CD14-positive monocyte (primary cell): ENCODE results near the gene ZNF761. TPM values are rescaled to one million over a fixed set of nuclear protein-coding genes. Genes with fewer than 3 reads are reported as not detected.
A peak's percentile ranks its signal among the peaks of the same experiment; 100 is the strongest.
"Not testable (repeated sequence)": the region's sequence is repeated elsewhere in the genome, so short reads cannot be mapped to it uniquely, and the experiment has no call there.

ENCODE experiments used
- DNase-seq, 3 donors: peaks; one replicate each; pipeline ENCODE4 v3.0.0-alpha.2; 2011 to 2022
- H2AFZ ChIP-seq: 2 replicates; pipeline ENCODE4 v1.6.0; 2012; ENCODE audit warnings: mild to moderate bottlenecking, low read depth, low read length, inconsistent platforms; ENCODE audit not compliant: insufficient read depth, poor library complexity, severe bottlenecking
- H3K27ac ChIP-seq, 2 donors: 1 replicate in 1 of 2; 2 replicates in 1 of 2; pipeline ENCODE4 v1.5.1; 2012 to 2013; ENCODE audit warnings: low read length in 2 of 2, control low read depth in 1 of 2, inconsistent platforms in 1 of 2, low read depth in 1 of 2, mild to moderate bottlenecking in 1 of 2
- H3K27me3 ChIP-seq, 2 donors: one replicate each; pipeline versions ENCODE4 v1.6.0 to v1.6.1; 2011 to 2013; ENCODE audit warnings: low read length in 2 of 2; ENCODE audit not compliant: control insufficient read depth in 2 of 2, insufficient read depth in 2 of 2
- H3K36me3 ChIP-seq, 2 donors: replicated peaks in 1 of 2; 1 replicate in 1 of 2; 2 replicates in 1 of 2; pipeline versions ENCODE4 v1.5.1 to v1.6.1; 2012 to 2013; ENCODE audit warnings: low read length in 2 of 2, control low read depth in 1 of 2, inconsistent platforms in 1 of 2, mild to moderate bottlenecking in 1 of 2; ENCODE audit not compliant: insufficient read depth in 2 of 2, control insufficient read depth in 1 of 2
- H3K4me1 ChIP-seq, 2 donors: 1 replicate in 1 of 2; 2 replicates in 1 of 2; pipeline versions ENCODE4 v1.5.1 to v1.6.1; 2012 to 2013; ENCODE audit warnings: low read length in 2 of 2, control low read depth in 1 of 2, inconsistent platforms in 1 of 2, mild to moderate bottlenecking in 1 of 2, moderate library complexity in 1 of 2; ENCODE audit not compliant: insufficient read depth in 2 of 2, control insufficient read depth in 1 of 2
- H3K4me2 ChIP-seq: replicated peaks from 2 replicates; pipeline ENCODE3; 2012; ENCODE audit warnings: low read length, moderate library complexity, mild to moderate bottlenecking; ENCODE audit not compliant: poor library complexity, severe bottlenecking; ENCODE audit errors: extremely low read depth
- H3K4me3 ChIP-seq, 3 experiments: fragments of 200-600 bp in 1 of 3; sonication (generic) in 1 of 3; replicated peaks in 1 of 3; 1 replicate in 2 of 3; 2 replicates in 1 of 3; pipeline ENCODE4 v1.5.1; 2011 to 2013; ENCODE audit warnings: low read length in 3 of 3, mild to moderate bottlenecking in 3 of 3, control low read depth in 2 of 3, low read depth in 2 of 3, inconsistent platforms in 1 of 3, moderate library complexity in 1 of 3
- H3K79me2 ChIP-seq: 2 replicates; pipeline ENCODE4 v1.6.0; 2012; ENCODE audit warnings: mild to moderate bottlenecking, control low read depth, inconsistent platforms, low read length, moderate library complexity; ENCODE audit not compliant: insufficient read depth
- H3K9ac ChIP-seq: 2 replicates; pipeline ENCODE4 v1.6.0; 2017; ENCODE audit warnings: low read length, mild to moderate bottlenecking; ENCODE audit not compliant: insufficient read depth, poor library complexity, severe bottlenecking
- H3K9me3 ChIP-seq, 2 donors: replicated peaks in 1 of 2; 1 replicate in 1 of 2; 2 replicates in 1 of 2; pipeline versions ENCODE4 v1.5.1 to v1.6.1; 2012 to 2013; ENCODE audit warnings: low read length in 2 of 2, control low read depth in 1 of 2; ENCODE audit not compliant: control insufficient read depth in 1 of 2, insufficient read depth in 1 of 2
- H4K20me1 ChIP-seq: 2 replicates; pipeline ENCODE4 v1.6.0; 2012; ENCODE audit warnings: mild to moderate bottlenecking, low read length, control low read depth, moderate library complexity; ENCODE audit not compliant: insufficient read depth
- H3K27ac Mint-ChIP-seq, 7 donors: one replicate each; pipeline ENCODE4 v1.8.0; 2020; ENCODE audit warnings: mild to moderate bottlenecking in 7 of 7, mixed read lengths in 7 of 7, moderate library complexity in 6 of 7, inconsistent platforms in 2 of 7
- H3K27me3 Mint-ChIP-seq, 3 donors: one replicate each; pipeline ENCODE4 v1.8.0; 2021 to 2022; ENCODE audit warnings: low read depth in 3 of 3, mild to moderate bottlenecking in 3 of 3, mixed read lengths in 3 of 3, moderate library complexity in 3 of 3, inconsistent platforms in 1 of 3
- H3K36me3 Mint-ChIP-seq, 2 donors: one replicate each; pipeline ENCODE4 v1.8.0; 2020; ENCODE audit warnings: mixed read lengths in 2 of 2, inconsistent platforms in 1 of 2, mild to moderate bottlenecking in 1 of 2
- H3K4me1 Mint-ChIP-seq: one replicate; pipeline ENCODE4 v1.8.0; 2020; ENCODE audit warnings: mild to moderate bottlenecking, mixed read lengths
- H3K4me3 Mint-ChIP-seq, 2 donors: one replicate each; pipeline ENCODE4 v1.8.0; 2020; ENCODE audit warnings: mild to moderate bottlenecking in 2 of 2, mixed read lengths in 2 of 2, moderate library complexity in 1 of 2
- H3K9me3 Mint-ChIP-seq, 7 donors: one replicate each; pipeline ENCODE4 v1.8.0; 2020 to 2022; ENCODE audit warnings: mixed read lengths in 7 of 7, mild to moderate bottlenecking in 6 of 7, moderate library complexity in 6 of 7, inconsistent platforms in 2 of 7
- WGBS: methylation state at CpG from one replicate; pipeline ENCODE4 v1.1.5; 2013; ENCODE audit warnings: missing lambda C conversion rate; ENCODE audit not compliant: insufficient coverage; 5-methylcytosine and 5-hydroxymethylcytosine counted together
- intact Hi-C, 2 donors: fragments of 100-400 bp; cut with micrococcal nuclease; formaldehyde crosslinking; loops; one replicate each; pipeline versions ENCODE4 v1.15.0 to v1.15.1; 2023
- polyA plus RNA-seq, 3 donors: library from polyadenylated mRNA; depleted of rRNA in 1 of 3; unstranded in 2 of 3; stranded (reverse) in 1 of 3; fragments of 300-500 nt in 2 of 3; fragments of >200 nt in 1 of 3; fragmentation: Illumina TruSeq in 2 of 3; gene quantifications; 1 replicate in 2 of 3; 2 replicates in 1 of 3; pipeline ENCODE4 v1.2.3, GENCODE V29; 2012 to 2021
- TF ChIP-seq, protein P1 (sequence below): fragments of 200-600 bp; IDR thresholded peaks from one replicate; pipeline ENCODE4 v1.8.0; 2022; ENCODE audit warnings: antibody characterized with exemption, mild to moderate bottlenecking

ZNF761 gene
- polyA plus RNA-seq, 3 donors, result 3.4 to 6.1 (median 5.6) TPM

DNA sequence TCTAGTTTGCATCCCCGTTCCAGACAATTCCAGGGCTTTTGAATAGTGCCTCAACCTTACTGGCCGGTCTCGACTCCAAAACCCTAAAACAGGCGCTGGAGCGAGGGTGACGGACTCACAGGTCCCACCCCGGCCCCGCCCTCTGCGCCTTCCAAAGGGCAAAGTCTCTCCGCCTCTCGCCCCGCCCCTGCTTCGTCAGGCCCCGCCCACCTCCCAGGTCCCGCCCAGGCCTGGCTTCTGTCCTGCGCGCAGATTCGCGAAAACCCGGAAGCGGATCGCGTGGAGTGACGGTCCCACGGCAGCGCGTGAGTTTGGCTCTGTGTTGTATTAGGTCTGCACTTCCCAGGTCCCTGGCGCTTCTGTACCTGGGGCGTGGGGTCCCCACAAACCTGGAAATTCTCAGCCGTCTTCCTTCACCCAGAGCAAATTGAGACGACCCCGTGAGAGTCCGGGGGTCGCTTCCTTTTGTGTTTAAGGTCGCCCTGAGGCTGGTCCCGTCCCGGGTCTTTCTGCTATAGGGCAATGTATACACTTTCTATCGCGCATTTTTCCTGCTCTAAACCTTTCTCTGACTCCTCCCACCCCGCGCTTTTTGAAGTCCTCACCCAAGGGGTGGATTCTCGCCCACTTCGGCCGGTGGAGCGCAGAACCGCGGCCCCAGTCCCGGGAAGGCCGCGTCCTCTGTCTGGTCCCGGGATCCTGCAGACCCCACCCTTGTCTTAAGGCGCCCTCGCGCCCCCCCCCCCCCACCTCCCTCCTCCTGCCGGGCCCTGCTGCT lies 35.9 kb downstream of the ZNF761 start, which contains the start of gene ZNF813:
TSS of gene ZNF813 (plus strand) at position 249 of the 778 bp plus-strand sequence. CDS start 16,090 bp downstream, outside the sequence.
- peak within 1 kb of the TSS; percentile 85 for H3K4me2 ChIP-seq
- Mint-ChIP-seq H3K27me3 (peaks cover 17 to 31% (median 24%) of the 10 kb centered on the region in 3 donors), H3K4me3 (peak within 1 kb of the TSS; percentile 89 to 92), H3K4me1 (peaks cover 20% of the 10 kb centered on the region), H3K27ac (peak within 1 kb of the TSS; percentile 86 to 91 (median 89)), H3K36me3 (peaks cover 15% of the 10 kb centered on the region in 2 donors), H3K9me3 (peaks cover 24 to 52% (median 42%) of the 10 kb centered on the region in 7 donors)
- peaks cover 30% of the 10 kb centered on the region in 2 donors for H3K9me3 ChIP-seq
- peaks cover 12 to 13% of the 10 kb centered on the region in 2 donors for H3K4me1 ChIP-seq
- H3K27ac ChIP-seq, result peak within 1 kb of the TSS; percentile 65 to 86
- peak within 1 kb of the TSS; percentile 74 to 92 (median 86) for H3K4me3 ChIP-seq
- peaks cover 6% of the 10 kb centered on the region for H3K79me2 ChIP-seq
- H3K36me3 ChIP-seq, result peaks cover 0 to 2% of the 10 kb centered on the region in 2 donors
- TF ChIP-seq, protein P1, sequence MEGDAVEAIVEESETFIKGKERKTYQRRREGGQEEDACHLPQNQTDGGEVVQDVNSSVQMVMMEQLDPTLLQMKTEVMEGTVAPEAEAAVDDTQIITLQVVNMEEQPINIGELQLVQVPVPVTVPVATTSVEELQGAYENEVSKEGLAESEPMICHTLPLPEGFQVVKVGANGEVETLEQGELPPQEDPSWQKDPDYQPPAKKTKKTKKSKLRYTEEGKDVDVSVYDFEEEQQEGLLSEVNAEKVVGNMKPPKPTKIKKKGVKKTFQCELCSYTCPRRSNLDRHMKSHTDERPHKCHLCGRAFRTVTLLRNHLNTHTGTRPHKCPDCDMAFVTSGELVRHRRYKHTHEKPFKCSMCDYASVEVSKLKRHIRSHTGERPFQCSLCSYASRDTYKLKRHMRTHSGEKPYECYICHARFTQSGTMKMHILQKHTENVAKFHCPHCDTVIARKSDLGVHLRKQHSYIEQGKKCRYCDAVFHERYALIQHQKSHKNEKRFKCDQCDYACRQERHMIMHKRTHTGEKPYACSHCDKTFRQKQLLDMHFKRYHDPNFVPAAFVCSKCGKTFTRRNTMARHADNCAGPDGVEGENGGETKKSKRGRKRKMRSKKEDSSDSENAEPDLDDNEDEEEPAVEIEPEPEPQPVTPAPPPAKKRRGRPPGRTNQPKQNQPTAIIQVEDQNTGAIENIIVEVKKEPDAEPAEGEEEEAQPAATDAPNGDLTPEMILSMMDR, result no peak
- DNase-seq, result peak; percentile 85 to 93 (median 89)
- no peaks in the 10 kb centered on the region for H4K20me1 ChIP-seq
- peak within 1 kb of the TSS; percentile 74 for H3K9ac ChIP-seq
- H3K27me3 ChIP-seq, result peaks cover 2 to 19% of the 10 kb centered on the region in 2 donors
- peak within 1 kb of the TSS; percentile 87 for H2AFZ ChIP-seq
- intact Hi-C loops, result loop anchor here (1.0 to 10.0 kb wide), 8 partner anchors 35 to 1173 kb away; partner anchors contain the start of genes ZNF480 (in 2 of the 2), ZNF761 (in 1 of the 2), ZNF765 (in 1 of the 2) and ZNF845 (in 1 of the 2)
- WGBS, result under 1% methylated on average over 42 of the region's 55 CpGs

DNA sequence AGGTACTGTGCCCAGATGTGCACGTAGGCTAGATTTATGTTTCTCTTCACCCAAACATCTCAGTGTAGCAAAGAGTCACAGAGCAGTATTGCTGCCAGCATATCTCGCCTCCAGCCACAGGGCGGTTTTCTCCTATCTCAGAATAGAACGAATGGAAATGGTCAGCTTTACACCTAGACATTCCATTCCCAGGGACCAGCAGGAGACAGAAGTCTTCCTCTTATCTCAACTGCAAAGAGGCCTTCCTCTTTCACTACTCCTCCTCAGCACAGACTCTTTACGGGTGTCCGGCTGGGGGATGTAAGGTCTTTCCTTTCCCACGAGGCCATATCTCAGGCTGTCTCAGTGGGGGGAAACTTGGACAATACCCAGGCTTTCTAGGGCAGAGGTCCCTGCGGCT lies 36.8 kb downstream of the ZNF761 start:
- Mint-ChIP-seq H3K27ac (peak overlapping the region in 1 of 7 donors; percentile 86), H3K9me3 (peaks cover 17 to 42% (median 32%) of the 10 kb centered on the region in 7 donors), H3K4me3 (peak overlapping the region; percentile 89 to 92), H3K27me3 (peaks cover 12 to 24% (median 20%) of the 10 kb centered on the region in 3 donors), H3K4me1 (peaks cover 20% of the 10 kb centered on the region), H3K36me3 (peaks cover 11 to 22% of the 10 kb centered on the region in 2 donors)
- peak overlapping the region; percentile 74 for H3K9ac ChIP-seq
- H3K36me3 ChIP-seq, DNase-seq, H2AFZ ChIP-seq, H3K79me2 ChIP-seq, H3K27ac ChIP-seq, H4K20me1 ChIP-seq: not testable (repeated sequence)
- peaks cover 12 to 13% of the 10 kb centered on the region in 2 donors for H3K4me1 ChIP-seq
- H3K27me3 ChIP-seq, result peaks cover 2 to 18% of the 10 kb centered on the region in 2 donors
- WGBS, result 60% methylated on average over 1 of the region's 8 CpGs
- peak overlapping the region in 2 of 3 experiments; percentile 86 to 92 for H3K4me3 ChIP-seq
- H3K4me2 ChIP-seq, result peak overlapping the region; percentile 85
- intact Hi-C loops, result loop anchor here (5.0 to 10.0 kb wide), 6 partner anchors 36 to 1174 kb away; partner anchors contain the start of genes ZNF480 (in 2 of the 2), ZNF761 (in 1 of the 2), ZNF765 (in 1 of the 2) and ZNF845 (in 1 of the 2)
- peaks cover 20 to 21% of the 10 kb centered on the region in 2 donors for H3K9me3 ChIP-seq
